Stimulated activated memory B cell treated with anti-CD40 and anti-IgM and Interleukin-4, amounts not matched to agents 10 μg/mL and 1 μg/mL and 100 μg/mL, for 72 hours (primary cell): ENCODE measurements around the gene MOSPD3.
A peak's percentile ranks its signal among the peaks of the same experiment; 100 is the strongest.

Experiments used
- ATAC-seq: fragments of 150-1000 bp; cut with Tn5 transposase; 2 replicates; pipeline ENCODE4 v1.10.0; 2021
- H3K27ac Mint-ChIP-seq: one replicate; pipeline ENCODE4 v1.8.0; 2022; ENCODE audit warnings: mild to moderate bottlenecking, mixed read lengths
- H3K27me3 Mint-ChIP-seq: one replicate; pipeline ENCODE4 v1.8.0; 2022; ENCODE audit warnings: mixed read lengths
- H3K36me3 Mint-ChIP-seq: one replicate; pipeline ENCODE4 v1.8.0; 2022; ENCODE audit warnings: mixed read lengths
- H3K4me1 Mint-ChIP-seq: one replicate; pipeline ENCODE4 v1.8.0; 2022; ENCODE audit warnings: mixed read lengths
- H3K4me3 Mint-ChIP-seq: one replicate; pipeline ENCODE4 v1.8.0; 2022; ENCODE audit warnings: mild to moderate bottlenecking, moderate library complexity, mixed read lengths
- H3K9me3 Mint-ChIP-seq: one replicate; pipeline ENCODE4 v1.8.0; 2022; ENCODE audit warnings: mixed read lengths

MOSPD3 gene

GRCh38 chr7:100582650-100583049, 29.7 kb upstream of the MOSPD3 start:
- Mint-ChIP-seq H3K9me3 (no peaks in the 10 kb centered on the region), H3K4me3 (peak overlapping the region; percentile 22), H3K27ac (peak overlapping the region; percentile 92), H3K4me1 (peaks cover 24% of the 10 kb centered on the region), H3K36me3 (peaks cover 7% of the 10 kb centered on the region), H3K27me3 (no peaks in the 10 kb centered on the region)
- ATAC-seq = no peak

GRCh38 chr7:100583132-100584053, 28.9 kb upstream of the MOSPD3 start:
- peak overlapping the region; percentile 92 for H3K27ac Mint-ChIP-seq
- H3K4me1 Mint-ChIP-seq = peaks cover 24% of the 10 kb centered on the region
- no peaks in the 10 kb centered on the region for H3K9me3 Mint-ChIP-seq
- peaks cover 7% of the 10 kb centered on the region for H3K36me3 Mint-ChIP-seq
- no peaks in the 10 kb centered on the region for H3K27me3 Mint-ChIP-seq
- H3K4me3 Mint-ChIP-seq = peak overlapping the region; percentile 97
- ATAC-seq = peak; percentile 17

DNA sequence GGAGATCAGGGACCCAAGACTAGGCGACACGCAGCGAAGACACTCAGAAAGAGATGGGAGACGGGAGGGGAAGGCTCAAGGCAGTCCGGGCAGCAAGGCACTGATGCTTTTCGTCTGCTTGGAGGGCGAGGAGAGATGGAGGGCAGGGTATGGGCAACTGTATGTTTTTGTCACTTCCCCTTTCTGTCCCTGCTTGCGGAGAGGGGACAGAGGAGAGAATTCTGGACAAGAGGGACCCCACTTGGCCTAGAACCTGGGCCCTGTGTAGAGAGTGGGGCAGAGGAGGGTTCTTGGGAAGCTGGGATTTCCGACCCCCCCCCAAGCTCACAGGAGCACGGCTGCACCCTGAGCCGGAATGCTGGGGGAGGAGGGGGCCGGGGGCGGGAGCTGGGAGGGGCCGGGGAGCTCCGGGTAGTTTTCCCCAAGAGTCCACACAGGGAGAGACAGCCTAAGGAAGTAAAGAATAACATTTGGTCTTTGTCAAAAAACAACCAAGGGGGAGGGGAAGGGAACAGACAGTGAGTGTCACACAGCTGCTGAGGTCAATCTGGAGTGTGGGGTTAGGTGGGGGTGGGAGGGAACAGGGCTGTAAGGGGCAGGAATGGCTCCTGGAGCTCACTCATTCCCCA, 28.2 kb upstream of the MOSPD3 start:
- Mint-ChIP-seq H3K36me3 (no peaks in the 10 kb centered on the region), H3K27me3 (peaks cover under 1% of the 10 kb centered on the region), H3K9me3 (no peaks in the 10 kb centered on the region), H3K27ac (peak overlapping the region; percentile 92), H3K4me3 (peak overlapping the region; percentile 97), H3K4me1 (peaks cover 24% of the 10 kb centered on the region)
- ATAC-seq = no peak

- Mint-ChIP-seq H3K4me1 (peaks cover 24% of the 10 kb centered on the region), H3K27me3 (peaks cover 7% of the 10 kb centered on the region), H3K9me3 (no peaks in the 10 kb centered on the region), H3K4me3 (peak overlapping the region; percentile 97), H3K27ac (peak overlapping the region; percentile 92), H3K36me3 (no peaks in the 10 kb centered on the region)
- ATAC-seq = no peak
These were observed 27.4 kb upstream of the MOSPD3 start for GRCh38 chr7:100584683-100585510.

GRCh38 chr7:100585511-100586265, 26.7 kb upstream of the MOSPD3 start, which contains the start of gene LRCH4:
Gene LRCH4, minus strand, starts transcription at chr7:100586129. Its CDS starts 29 bp downstream, at chr7:100586100.
- peaks cover 24% of the 10 kb centered on the region for H3K4me1 Mint-ChIP-seq
- peak within 1 kb of the TSS; percentile 92 for H3K27ac Mint-ChIP-seq
- H3K9me3 Mint-ChIP-seq = no peaks in the 10 kb centered on the region
- peak within 1 kb of the TSS; percentile 97 for H3K4me3 Mint-ChIP-seq
- peaks cover 15% of the 10 kb centered on the region for H3K27me3 Mint-ChIP-seq
- ATAC-seq = peak; percentile 56
- H3K36me3 Mint-ChIP-seq = no peaks in the 10 kb centered on the region

GRCh38 chr7:100586266-100587025, 25.9 kb upstream of the MOSPD3 start, which contains the start of gene FBXO24:
Gene FBXO24, plus strand, starts transcription at chr7:100586328. Its CDS starts 298 bp downstream, at chr7:100586626.
- H3K36me3 Mint-ChIP-seq = no peaks in the 10 kb centered on the region
- no peaks in the 10 kb centered on the region for H3K9me3 Mint-ChIP-seq
- peak within 1 kb of the TSS; percentile 92 for H3K27ac Mint-ChIP-seq
- peak; percentile 94 for ATAC-seq
- peak within 1 kb of the TSS; percentile 97 for H3K4me3 Mint-ChIP-seq
- H3K4me1 Mint-ChIP-seq = peaks cover 24% of the 10 kb centered on the region
- H3K27me3 Mint-ChIP-seq = peaks cover 21% of the 10 kb centered on the region

DNA sequence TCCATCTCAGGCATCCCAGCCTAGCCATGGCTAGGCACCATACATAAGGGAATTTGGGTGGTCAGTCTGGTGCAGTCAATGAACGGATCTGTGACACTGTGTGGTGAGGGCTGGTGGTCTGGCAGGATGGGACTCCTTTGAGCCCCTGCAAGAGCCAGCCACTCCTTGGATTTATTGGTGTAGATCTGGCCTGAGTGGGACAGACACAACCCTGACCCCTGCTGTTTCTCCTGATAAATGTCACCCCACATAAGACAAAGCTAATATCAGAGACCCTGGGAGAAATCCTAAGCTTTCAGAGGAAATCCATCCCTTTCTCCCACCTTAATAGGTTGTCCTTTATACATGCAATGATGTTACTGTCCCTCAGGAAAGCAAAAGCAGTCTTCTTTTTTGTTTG, 23.9 kb upstream of the MOSPD3 start:
- Mint-ChIP-seq H3K27me3 (peaks cover 37% of the 10 kb centered on the region), H3K9me3 (no peaks in the 10 kb centered on the region), H3K27ac (no peak overlapping the region), H3K4me1 (peaks cover 19% of the 10 kb centered on the region), H3K36me3 (no peaks in the 10 kb centered on the region), H3K4me3 (no peak overlapping the region)
- ATAC-seq = no peak

DNA sequence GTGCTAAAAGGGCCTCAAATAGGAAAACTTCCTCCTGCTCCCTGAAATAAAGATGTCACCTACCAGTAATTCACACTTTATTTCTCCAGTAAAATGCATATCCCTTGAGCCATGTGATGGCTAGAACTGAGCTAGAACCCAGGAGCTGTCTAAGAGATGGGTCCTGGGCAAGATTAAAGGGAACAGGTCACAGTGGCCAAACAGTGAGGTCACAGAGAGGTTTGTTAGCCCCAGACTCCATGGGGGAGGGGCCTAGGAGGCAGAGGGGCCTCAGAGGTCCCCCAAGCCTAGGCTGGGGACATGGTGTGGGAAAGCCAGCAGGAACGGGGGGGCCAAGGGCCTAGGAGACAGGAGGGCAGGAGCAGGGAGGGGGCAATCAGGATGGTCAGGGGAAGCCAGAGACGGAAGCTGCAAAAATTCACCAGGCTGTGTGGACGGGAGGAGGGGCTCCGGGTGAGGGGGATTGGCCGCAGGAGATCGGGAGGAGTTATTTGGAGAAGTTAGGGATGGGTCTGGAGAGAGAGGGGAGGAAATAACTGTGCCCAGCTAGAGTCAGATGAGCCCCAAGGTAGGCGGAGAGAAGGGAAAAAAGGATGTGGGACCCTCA, 22.9 kb upstream of the MOSPD3 start:
- Mint-ChIP-seq H3K27me3 (peaks cover 45% of the 10 kb centered on the region), H3K9me3 (no peaks in the 10 kb centered on the region), H3K36me3 (no peaks in the 10 kb centered on the region), H3K4me3 (no peak overlapping the region), H3K4me1 (peaks cover 10% of the 10 kb centered on the region), H3K27ac (no peak overlapping the region)
- no peak for ATAC-seq

- H3K36me3 Mint-ChIP-seq = no peaks in the 10 kb centered on the region
- H3K9me3 Mint-ChIP-seq = no peaks in the 10 kb centered on the region
- no peak overlapping the region for H3K4me3 Mint-ChIP-seq
- no peak overlapping the region for H3K27ac Mint-ChIP-seq
- peaks cover 46% of the 10 kb centered on the region for H3K27me3 Mint-ChIP-seq
- H3K4me1 Mint-ChIP-seq = peaks cover 4% of the 10 kb centered on the region
- ATAC-seq = no peak
These were observed 22.1 kb upstream of the MOSPD3 start for GRCh38 chr7:100590077-100590737.

DNA sequence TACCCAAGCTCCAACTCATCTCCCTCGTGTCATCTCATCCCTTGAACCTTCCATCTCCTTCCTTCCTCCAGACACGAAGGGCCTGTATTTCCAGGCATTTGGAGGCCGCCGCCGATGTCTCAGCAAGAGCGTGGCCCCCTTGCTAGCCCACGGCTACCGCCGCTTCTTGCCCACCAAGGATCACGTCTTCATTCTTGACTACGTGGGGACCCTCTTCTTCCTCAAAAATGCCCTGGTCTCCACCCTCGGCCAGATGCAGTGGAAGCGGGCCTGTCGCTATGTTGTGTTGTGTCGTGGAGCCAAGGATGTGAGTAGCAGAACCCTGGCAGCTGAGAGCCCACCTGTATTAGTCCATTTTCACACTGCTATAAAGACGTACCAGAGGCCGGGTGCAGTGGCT, 20.7 kb upstream of the MOSPD3 start:
- Mint-ChIP-seq H3K9me3 (no peaks in the 10 kb centered on the region), H3K4me1 (no peaks in the 10 kb centered on the region), H3K4me3 (no peak overlapping the region), H3K27me3 (peaks cover 46% of the 10 kb centered on the region), H3K36me3 (no peaks in the 10 kb centered on the region), H3K27ac (no peak overlapping the region)
- ATAC-seq = no peak

- ATAC-seq = no peak
- no peaks in the 10 kb centered on the region for H3K9me3 Mint-ChIP-seq
- no peaks in the 10 kb centered on the region for H3K4me1 Mint-ChIP-seq
- peaks cover 35% of the 10 kb centered on the region for H3K27me3 Mint-ChIP-seq
- no peaks in the 10 kb centered on the region for H3K36me3 Mint-ChIP-seq
- no peak overlapping the region for H3K4me3 Mint-ChIP-seq
- no peak overlapping the region for H3K27ac Mint-ChIP-seq
These were observed 17.2 kb upstream of the MOSPD3 start for GRCh38 chr7:100595188-100595587.

GRCh38 chr7:100598425-100598824, 13.9 kb upstream of the MOSPD3 start:
- H3K27ac Mint-ChIP-seq = no peak overlapping the region

More at GRCh38 chr7:100598425-100598824, 13.9 kb upstream of the MOSPD3 start:
- H3K27me3 Mint-ChIP-seq = peaks cover 8% of the 10 kb centered on the region
- no peaks in the 10 kb centered on the region for H3K36me3 Mint-ChIP-seq
- H3K9me3 Mint-ChIP-seq = no peaks in the 10 kb centered on the region
- ATAC-seq = no peak
- peaks cover 1% of the 10 kb centered on the region for H3K4me1 Mint-ChIP-seq
- no peak overlapping the region for H3K4me3 Mint-ChIP-seq
